ENCODE results near the gene NAB1. TPM values are rescaled to one million over a fixed set of nuclear protein-coding genes. Genes with fewer than 3 reads are reported as not detected.

Gene NAB1
- total RNA-seq, 1 donor from 2014 or later = 31.3 TPM

DNA sequence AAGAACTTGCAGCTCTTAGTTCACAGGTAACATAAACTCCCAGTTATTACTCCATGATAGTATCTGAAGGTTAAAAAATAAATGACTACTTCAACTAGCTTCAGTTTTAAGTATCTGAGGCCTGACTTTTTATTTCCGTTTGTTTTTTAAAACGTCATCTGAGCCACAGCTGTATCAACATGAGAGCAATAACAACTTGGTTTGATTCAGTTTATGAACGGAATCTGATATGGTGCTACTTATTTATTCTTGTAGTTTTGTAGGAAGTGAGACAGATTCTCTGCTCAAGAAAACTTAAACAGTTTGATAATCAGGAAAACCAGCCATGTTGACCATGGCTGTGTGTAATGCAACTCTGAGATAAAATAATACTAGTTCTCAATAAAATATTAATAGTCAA, 34.9 kb downstream of the NAB1 start:
- ChIA-PET CTCF (interaction anchor here (1.5 kb wide), 1 partner anchor 17 kb away, joined by 3 read pairs; no protein-coding TSS in a partner anchor), POLR2A (no interaction called here)
- intact Hi-C loops (cut with micrococcal nuclease) = no loop called here
- Mint-ChIP-seq H3K27me3 (no peaks in the 10 kb centered on the region), H3K36me3 (ENCODE audit: low read depth) (peaks cover 35% of the 10 kb centered on the region), H3K9me3 (no peaks in the 10 kb centered on the region), H3K4me1 (peaks cover 19% of the 10 kb centered on the region), H3K27ac (no peak overlapping the region), H3K4me3 (no peak overlapping the region)
- TF ChIP-seq, protein P1, sequence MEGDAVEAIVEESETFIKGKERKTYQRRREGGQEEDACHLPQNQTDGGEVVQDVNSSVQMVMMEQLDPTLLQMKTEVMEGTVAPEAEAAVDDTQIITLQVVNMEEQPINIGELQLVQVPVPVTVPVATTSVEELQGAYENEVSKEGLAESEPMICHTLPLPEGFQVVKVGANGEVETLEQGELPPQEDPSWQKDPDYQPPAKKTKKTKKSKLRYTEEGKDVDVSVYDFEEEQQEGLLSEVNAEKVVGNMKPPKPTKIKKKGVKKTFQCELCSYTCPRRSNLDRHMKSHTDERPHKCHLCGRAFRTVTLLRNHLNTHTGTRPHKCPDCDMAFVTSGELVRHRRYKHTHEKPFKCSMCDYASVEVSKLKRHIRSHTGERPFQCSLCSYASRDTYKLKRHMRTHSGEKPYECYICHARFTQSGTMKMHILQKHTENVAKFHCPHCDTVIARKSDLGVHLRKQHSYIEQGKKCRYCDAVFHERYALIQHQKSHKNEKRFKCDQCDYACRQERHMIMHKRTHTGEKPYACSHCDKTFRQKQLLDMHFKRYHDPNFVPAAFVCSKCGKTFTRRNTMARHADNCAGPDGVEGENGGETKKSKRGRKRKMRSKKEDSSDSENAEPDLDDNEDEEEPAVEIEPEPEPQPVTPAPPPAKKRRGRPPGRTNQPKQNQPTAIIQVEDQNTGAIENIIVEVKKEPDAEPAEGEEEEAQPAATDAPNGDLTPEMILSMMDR (IDR thresholded peaks at IDR 0.05) = no peak
- ATAC-seq (ENCODE audit: low read depth) = no peak
- DNase-seq = no peak

DNA sequence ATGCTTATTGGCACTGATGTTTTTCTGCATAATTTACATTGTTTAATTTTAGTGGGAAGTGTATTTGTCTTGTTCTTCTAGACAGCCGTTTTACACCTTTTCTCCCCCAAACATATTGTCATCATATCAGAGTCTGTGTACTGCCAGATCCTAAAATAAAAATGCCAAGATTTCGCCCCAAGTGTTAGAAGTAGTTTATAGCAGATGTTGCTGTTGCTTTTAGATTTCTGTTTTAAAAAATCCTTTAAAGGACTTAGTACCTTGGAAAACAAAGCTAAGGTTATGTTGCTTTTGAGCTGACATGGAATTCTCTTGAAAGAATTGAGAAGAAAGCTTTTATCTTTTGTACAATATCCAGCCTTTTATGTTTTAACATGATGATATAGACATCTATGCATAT, 36.0 kb downstream of the NAB1 start:
- ChIA-PET CTCF (no interaction called here), POLR2A (no interaction called here)
- intact Hi-C loops (cut with micrococcal nuclease) = no loop called here
- no peaks in the 10 kb centered on the region for H3K9me3 Mint-ChIP-seq
- TF ChIP-seq, protein P1 (IDR thresholded peaks at IDR 0.05) = no peak
- no peak overlapping the region for H3K4me3 Mint-ChIP-seq
- H3K27ac Mint-ChIP-seq = no peak overlapping the region
- H3K27me3 Mint-ChIP-seq = no peaks in the 10 kb centered on the region
- DNase-seq (no peak), ATAC-seq (ENCODE audit: low read depth) (no peak)
- H3K36me3 Mint-ChIP-seq (ENCODE audit: low read depth) = peaks cover 44% of the 10 kb centered on the region
- H3K4me1 Mint-ChIP-seq = peaks cover 9% of the 10 kb centered on the region

DNA sequence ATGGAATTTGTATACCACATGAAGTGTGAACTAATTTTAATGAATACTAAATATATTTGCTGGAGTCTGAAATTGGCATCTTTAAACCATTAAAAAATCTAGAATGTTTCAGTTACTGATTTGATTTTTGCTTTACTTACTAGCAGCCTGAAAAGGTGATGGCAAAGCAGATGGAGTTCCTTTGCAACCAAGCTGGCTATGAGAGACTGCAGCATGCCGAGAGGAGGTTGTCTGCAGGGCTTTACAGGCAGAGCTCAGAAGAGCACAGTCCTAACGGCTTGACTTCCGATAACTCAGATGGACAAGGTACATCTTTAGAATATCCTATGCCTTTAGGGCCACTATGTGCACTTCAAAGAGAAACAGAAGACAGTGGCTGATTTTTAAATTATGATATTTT, 36.5 kb downstream of the NAB1 start:
- CTCF ChIA-PET = no interaction called here
- no peak overlapping the region for H3K4me3 Mint-ChIP-seq
- H3K27ac Mint-ChIP-seq = no peak overlapping the region
- TF ChIP-seq, protein P1 (IDR thresholded peaks at IDR 0.05) = no peak
- H3K9me3 Mint-ChIP-seq = no peaks in the 10 kb centered on the region
- DNase-seq = no peak
- POLR2A ChIA-PET = no interaction called here
- no peaks in the 10 kb centered on the region for H3K27me3 Mint-ChIP-seq
- peaks cover 46% of the 10 kb centered on the region for H3K36me3 Mint-ChIP-seq (ENCODE audit: low read depth)
- intact Hi-C loops (cut with micrococcal nuclease) = no loop called here
- peaks cover 5% of the 10 kb centered on the region for H3K4me1 Mint-ChIP-seq
- ATAC-seq (ENCODE audit: low read depth) = no peak

DNA sequence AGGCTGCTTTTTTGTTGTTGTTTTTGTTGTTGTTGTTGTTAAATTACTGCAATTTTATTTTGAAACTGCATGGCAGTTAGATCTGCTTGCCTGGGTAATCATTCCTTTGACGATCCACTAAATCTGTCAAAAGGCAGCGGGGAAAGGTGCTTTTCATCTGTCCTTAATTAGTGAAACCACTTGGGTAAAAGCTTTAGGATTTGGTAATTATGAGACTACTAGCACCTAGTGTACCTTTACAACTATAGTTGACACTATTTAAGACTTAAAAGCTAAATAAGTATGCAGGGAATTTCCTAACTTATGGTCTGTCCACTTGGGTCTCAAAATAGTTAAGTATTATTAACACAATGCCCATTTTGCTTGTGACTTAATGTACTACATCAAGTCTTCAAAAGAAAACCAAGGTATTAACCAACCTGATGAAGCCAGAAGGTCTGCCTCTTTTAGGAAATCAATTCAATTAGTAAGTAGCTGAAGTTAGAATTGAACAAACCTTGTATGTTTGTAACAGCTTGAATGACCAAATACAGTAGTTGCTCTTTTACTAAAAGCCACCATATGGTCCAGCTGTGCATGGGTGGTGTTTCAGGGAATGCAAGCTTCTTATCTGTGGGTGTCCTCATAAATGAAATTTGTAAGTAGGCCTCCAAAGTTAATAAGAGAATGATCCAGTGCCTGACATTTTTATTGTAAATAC, 44.8 kb downstream of the NAB1 start:
- ATAC-seq (ENCODE audit: low read depth) = no peak

DNA sequence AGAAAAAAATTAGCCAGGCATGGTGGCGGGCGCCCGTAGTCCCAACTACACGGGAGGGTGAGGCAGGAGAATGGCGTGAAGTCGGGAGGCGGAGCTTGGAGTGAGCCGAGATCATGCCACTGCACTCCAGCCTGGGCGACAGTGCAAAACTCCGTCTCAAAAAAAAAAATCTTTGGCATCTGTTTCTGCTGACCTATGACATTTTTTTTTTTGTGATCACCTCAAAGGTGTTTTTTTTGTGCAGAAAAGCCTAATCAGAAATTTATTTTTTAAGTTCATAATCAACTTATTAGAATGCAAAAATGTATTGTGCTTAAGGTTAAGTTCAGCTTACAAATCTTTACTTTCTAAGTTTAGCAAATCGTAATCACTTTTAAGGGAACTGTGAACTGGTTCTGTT, 45.6 kb downstream of the NAB1 start:
- intact Hi-C loops (cut with micrococcal nuclease) = no loop called here
- no peak for ATAC-seq (ENCODE audit: low read depth)
- H3K27ac Mint-ChIP-seq = no peak overlapping the region
- no peak overlapping the region for H3K4me3 Mint-ChIP-seq
- H3K36me3 Mint-ChIP-seq (ENCODE audit: low read depth) = peaks cover 27% of the 10 kb centered on the region
- DNase-seq = no peak
- H3K4me1 Mint-ChIP-seq = no peaks in the 10 kb centered on the region
- H3K27me3 Mint-ChIP-seq = no peaks in the 10 kb centered on the region
- ChIA-PET POLR2A (no interaction called here), CTCF (no interaction called here)
- TF ChIP-seq, protein P1 (IDR thresholded peaks at IDR 0.05) = no peak
- H3K9me3 Mint-ChIP-seq = no peaks in the 10 kb centered on the region

More for the DNA sequence above, 44.8 kb downstream of the NAB1 start:
- TF ChIP-seq, protein P1 (IDR thresholded peaks at IDR 0.05) = no peak
- ChIA-PET CTCF (interaction anchor here (1.2 kb wide), 1 partner anchor 13 kb away, joined by 4 read pairs; no protein-coding TSS in a partner anchor), POLR2A (no interaction called here)
- no peaks in the 10 kb centered on the region for H3K27me3 Mint-ChIP-seq
- no peak for DNase-seq
- H3K27ac Mint-ChIP-seq = no peak overlapping the region
- intact Hi-C loops (cut with micrococcal nuclease) = no loop called here
- H3K9me3 Mint-ChIP-seq = no peaks in the 10 kb centered on the region
- H3K4me3 Mint-ChIP-seq = no peak overlapping the region
- H3K36me3 Mint-ChIP-seq (ENCODE audit: low read depth) = peaks cover 35% of the 10 kb centered on the region
- no peaks in the 10 kb centered on the region for H3K4me1 Mint-ChIP-seq
